Activated CD4-positive, CD25-positive, alpha-beta regulatory T cell treated with anti-CD3 and anti-CD28 coated beads, Interleukin-2, amount 50 U/mL, for 24 hours (primary cell): ENCODE measurements around the gene CAMKMT.
A peak's percentile ranks its signal among the peaks of the same experiment; 100 is the strongest.

Experiments
- ATAC-seq, 2 donors: fragments of 150-1000 bp; cut with Tn5 transposase; one replicate each; pipeline ENCODE4 v1.10.0; 2021; ENCODE audit warnings: mild to moderate bottlenecking in 1 of 2, moderate library complexity in 1 of 2

CAMKMT gene

GRCh38 chr2:44519026-44519425 is 157.3 kb downstream of the CAMKMT start:
- no peak for ATAC-seq

- ATAC-seq: no peak
Observed at GRCh38 chr2:44522846-44523245, 161.1 kb downstream of the CAMKMT start.

DNA sequence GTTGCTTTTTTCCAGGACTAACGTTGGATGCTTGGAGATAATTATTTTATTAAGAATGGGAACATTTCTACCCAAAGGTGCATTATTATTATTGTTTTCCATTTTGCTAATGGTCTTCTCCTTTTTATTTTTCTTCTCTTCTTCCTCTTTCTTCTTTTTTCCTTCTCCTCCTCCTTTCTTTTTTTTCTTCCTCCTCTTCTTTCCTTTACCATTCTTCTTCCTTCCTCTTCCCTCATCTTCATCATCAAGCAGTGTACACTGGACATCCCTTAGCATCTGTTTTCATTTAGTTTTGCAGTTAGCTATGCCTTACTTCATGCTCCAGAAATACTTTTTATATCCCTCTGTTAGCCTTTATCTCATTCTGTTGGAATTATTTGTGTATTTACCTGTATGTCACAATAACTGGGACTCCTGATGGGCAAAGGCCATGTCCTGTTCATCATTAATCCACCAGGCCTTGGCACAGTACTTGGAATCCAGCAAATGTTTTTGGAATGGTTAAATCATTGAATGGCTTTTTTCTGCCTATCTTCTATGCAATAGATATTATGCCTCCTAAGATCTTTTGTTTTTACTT is 162.7 kb downstream of the CAMKMT start:
- no peak for ATAC-seq

GRCh38 chr2:44526352-44526751 is 164.6 kb downstream of the CAMKMT start:
- no peak for ATAC-seq

- ATAC-seq: no peak
Observed at GRCh38 chr2:44528595-44528994, 166.8 kb downstream of the CAMKMT start.

DNA sequence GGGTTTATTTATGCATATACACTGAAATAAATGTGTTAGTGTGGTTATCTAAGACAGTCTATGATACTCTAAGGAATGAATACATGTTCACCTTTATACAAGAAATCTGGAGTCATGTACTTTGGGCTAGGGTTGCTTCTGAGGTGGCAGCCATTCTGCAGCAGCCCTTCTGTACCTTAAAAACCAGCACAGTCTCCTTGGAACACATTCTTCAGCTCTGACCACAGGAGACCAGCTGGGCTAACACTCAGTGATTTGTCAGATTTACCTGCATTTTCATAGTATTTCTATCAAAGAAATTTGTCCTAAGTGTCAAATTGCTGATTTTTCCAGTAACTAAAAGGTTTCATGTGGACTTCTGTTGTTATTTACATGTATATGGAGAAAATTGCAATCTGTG is 167.7 kb downstream of the CAMKMT start:
- ATAC-seq: no peak

DNA sequence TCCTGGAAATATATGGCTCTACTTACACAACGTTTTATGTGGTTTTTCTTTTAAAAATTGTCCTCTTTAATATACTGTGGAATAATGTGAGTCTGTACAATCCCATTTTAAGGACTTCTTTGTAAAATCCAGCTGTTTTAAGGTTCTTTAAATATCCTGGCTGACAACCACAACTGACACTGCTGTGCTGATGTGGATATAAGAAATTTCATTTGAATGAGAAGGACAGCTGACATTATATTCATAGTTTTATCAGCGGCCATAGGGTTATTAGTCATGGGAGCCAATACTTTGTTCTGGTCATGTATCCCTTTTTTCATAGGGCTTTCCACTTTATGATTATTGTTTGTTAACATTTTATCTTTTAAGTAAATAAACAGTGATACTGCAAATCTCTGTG is 169.5 kb downstream of the CAMKMT start:
- ATAC-seq: no peak

GRCh38 chr2:44532031-44532430 is 170.3 kb downstream of the CAMKMT start:
- ATAC-seq: no peak

GRCh38 chr2:44533508-44533907 is 171.8 kb downstream of the CAMKMT start:
- no peak for ATAC-seq

- no peak for ATAC-seq
Observed at GRCh38 chr2:44535376-44535775, 173.6 kb downstream of the CAMKMT start.

GRCh38 chr2:44537264-44537663 is 175.5 kb downstream of the CAMKMT start:
- ATAC-seq: no peak

GRCh38 chr2:44542520-44542919 is 180.8 kb downstream of the CAMKMT start:
- no peak for ATAC-seq

DNA sequence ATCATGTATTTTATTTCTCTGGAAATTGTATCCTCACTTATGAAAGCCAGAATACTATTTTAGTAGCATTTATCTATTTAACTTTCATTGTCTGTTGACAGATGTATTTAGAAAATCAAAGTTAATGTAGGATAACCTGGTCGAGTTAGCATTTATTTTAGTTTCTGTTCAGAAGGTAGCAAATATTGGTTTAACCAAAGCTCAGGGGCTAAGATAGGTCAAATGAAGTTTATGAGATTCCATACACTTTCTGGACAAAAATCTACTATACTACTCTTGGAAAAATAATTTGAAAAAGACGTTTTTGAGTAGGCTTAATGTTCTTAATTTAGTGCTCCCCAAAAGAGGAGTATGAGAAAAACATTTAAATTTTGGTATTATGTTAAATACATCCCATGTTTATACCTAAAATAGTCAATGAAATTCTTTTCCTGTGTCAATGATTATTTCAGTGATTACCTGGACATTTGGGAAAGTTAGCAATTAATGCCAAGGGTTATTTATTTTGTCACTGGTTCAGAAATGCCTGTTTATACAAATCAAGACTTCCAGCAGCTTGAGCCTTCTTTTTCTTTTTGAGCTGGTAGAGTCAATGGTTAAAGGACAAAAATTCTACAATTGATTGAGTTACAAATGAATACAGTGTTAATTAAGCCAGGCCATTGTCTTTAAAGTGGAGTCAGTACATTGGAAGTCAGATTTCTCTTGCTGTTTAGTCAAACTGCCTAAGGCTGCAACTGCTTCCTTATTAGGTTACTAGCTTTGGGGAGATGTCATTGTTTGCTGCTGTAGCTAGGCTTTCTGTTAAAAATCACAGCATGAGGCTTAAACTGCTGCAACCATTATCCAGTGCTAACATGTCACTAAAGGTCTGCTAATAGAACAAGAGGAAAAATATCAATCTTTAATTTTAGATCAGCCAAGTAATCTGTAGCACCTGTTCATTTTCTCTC is 182.3 kb downstream of the CAMKMT start:
- ATAC-seq: no peak

DNA sequence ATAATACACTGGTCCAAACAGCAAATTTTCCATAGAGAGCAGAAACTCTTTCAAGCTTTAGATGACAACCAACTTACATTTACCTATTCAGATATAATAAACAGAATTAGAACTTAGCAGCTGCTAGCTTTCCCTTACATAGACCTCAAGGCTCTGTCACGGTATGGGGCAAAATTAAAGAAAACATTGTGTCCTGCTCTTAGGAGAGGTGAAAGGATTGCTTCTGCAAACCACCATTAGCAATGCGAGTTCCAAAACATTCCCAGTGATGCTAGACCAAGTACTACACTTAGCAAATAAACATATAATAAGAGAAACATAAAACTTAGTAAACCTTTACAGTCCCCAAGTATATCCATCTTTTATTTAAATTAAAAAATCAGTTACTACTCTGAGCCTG is 183.3 kb downstream of the CAMKMT start:
- ATAC-seq: no peak

DNA sequence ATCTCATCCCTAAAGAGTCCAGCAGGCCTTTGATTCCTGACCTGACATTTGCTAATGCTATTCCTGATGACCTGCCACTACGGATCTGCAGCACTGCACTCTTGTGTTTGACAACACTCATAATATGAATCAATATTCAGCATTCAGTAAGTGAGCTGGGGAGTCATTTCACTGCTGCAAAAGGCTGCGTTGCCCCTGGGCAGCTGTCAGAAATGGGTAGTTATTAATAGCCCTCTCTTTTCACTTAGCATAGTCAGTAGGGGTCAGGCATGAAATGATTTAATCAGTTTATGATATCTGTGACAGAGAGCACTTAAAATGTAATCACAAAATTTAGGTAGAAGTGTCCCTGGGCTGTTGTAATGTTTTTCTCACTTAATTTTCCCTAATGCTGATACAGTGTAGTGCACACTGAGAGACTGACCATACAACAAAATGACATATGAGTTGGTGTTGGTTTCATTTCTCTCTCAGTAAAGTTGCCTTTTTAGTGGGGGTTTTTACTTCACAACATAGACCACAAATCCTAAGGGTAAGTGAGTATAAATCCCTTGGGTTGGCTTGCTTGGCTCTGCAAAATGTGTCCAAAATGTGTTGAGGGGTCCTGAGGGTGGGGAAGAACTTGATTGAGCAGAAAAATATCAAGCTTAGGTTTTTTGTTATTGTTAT is 184.8 kb downstream of the CAMKMT start:
- no peak for ATAC-seq

DNA sequence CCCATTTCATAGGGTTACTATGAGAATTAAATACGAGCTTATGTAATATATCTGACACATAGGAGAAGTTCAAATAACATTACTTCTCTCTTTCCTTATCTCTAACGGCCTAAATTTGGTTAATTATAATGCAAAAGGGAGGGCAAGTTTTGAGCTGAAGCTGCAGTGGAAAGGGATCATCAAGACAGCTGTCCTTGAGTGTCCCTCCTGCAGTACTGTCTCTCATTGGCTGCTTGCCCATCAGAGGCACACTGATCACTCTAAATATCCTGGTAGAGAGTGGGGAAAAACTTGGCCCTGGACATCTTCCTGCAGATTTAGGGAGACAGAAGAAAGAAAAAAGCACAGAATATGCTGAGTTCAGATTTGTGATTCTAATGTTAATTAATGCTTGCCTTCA is 186.0 kb downstream of the CAMKMT start:
- no peak for ATAC-seq

GRCh38 chr2:44548221-44549098 is 186.7 kb downstream of the CAMKMT start:
- ATAC-seq: no peak

- no peak for ATAC-seq
Observed at GRCh38 chr2:44549099-44549471, 187.3 kb downstream of the CAMKMT start.

- ATAC-seq: no peak
Observed at GRCh38 chr2:44549856-44550255, 188.1 kb downstream of the CAMKMT start.

DNA sequence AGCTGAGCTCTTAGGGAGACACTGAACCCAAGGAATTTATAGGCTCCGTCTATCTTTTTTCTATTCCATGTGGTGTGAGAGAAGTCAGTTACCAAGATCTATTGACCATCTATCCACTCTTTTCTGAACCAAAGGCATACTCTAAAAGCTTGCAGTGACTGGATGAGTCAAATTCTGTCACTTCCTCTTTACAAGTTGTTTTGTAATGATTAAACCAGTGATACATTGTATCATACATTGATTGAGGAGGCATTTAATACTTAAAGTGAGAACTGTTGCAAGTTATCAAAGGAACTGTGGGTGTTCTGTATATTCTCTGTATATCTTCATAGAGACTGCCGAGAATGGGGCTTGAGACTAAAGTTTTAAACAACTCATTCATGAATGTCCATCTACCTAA is 188.8 kb downstream of the CAMKMT start:
- peak; percentile 48 to 59 for ATAC-seq

GRCh38 chr2:44551497-44551896 is 189.8 kb downstream of the CAMKMT start:
- ATAC-seq: no peak

DNA sequence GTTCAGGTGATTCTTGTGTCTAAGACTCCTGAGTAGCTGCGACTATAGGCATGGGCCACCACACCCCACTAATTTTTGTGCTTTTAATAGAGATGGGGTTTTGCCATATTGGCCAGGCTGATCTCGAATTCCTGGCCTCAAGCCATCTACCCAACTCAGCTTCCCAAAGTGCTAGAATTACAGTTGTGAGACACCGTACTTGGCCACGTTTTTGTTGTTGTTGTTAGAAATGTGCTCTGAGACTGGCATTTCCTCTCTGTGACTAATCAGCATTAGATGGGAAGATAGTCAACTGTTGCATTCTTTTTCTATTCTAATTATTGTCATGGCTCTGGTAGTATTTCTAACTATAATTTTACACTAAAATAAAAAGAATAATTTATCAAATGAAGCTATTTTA is 191.7 kb downstream of the CAMKMT start:
- ATAC-seq: no peak

DNA sequence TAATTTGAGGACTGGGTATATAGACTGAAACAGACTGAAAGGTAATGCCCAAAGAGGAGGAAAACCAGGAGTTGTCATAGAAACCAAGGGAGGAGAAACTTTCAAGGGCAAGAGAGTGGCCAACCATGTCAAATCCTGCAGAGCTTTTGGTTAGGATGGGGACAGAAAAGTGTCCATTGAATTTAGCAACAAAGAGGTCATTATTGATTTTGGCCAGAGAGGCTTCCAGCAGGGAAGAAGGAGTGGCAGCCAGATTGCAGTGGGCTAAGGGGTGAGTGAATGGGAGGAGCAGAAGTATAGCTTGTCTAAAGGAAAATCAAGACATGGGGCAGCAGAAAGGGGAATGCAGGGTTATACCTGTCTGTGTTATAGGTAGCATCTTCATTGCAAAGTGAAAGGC is 194.0 kb downstream of the CAMKMT start:
- ATAC-seq: no peak
